Ovary (tissue), 3 donors: ENCODE results near the gene EIF4G3.

Experiments
- EP300 ChIP-seq: sonication (generic); formaldehyde crosslinking; IDR thresholded peaks from one replicate; pipeline ENCODE4 v1.6.1; 2017; ENCODE audit warnings: antibody characterized with exemption
- TF ChIP-seq, protein P1 (sequence below), 3 donors: fragments of 450-650 bp in 2 of 3; fragments of 200-600 bp in 1 of 3; IDR thresholded peaks; one replicate each; pipeline versions ENCODE4 v1.5.1 to v1.8.0; 2016 to 2022; ENCODE audit warnings: antibody characterized with exemption in 3 of 3, mild to moderate bottlenecking in 1 of 3
- donor health status: DM: no; HTN: no; CAD: no.

DNA sequence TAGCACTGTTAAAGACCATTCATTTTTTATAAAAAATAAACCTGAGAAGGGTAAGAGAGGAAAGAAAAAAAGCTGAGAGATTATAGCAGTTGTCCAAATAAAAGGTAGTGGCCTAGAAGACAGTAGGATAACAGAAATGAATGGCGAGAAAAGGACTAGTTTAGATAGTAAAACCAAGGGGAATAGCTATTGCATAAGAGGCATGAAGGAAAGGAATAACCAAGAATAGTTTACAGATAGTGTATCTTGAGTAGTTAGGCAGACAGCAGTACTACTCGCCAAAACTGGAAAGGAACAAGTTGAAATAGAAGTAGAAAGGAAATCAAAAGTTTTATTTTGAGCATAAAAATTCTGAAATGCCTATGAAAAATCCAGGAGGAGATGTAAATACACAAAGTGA is 70.5 kb downstream of the EIF4G3 start:
- TF ChIP-seq, protein P1, sequence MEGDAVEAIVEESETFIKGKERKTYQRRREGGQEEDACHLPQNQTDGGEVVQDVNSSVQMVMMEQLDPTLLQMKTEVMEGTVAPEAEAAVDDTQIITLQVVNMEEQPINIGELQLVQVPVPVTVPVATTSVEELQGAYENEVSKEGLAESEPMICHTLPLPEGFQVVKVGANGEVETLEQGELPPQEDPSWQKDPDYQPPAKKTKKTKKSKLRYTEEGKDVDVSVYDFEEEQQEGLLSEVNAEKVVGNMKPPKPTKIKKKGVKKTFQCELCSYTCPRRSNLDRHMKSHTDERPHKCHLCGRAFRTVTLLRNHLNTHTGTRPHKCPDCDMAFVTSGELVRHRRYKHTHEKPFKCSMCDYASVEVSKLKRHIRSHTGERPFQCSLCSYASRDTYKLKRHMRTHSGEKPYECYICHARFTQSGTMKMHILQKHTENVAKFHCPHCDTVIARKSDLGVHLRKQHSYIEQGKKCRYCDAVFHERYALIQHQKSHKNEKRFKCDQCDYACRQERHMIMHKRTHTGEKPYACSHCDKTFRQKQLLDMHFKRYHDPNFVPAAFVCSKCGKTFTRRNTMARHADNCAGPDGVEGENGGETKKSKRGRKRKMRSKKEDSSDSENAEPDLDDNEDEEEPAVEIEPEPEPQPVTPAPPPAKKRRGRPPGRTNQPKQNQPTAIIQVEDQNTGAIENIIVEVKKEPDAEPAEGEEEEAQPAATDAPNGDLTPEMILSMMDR (IDR thresholded peaks at IDR 0.05): no peak
- TF ChIP-seq EP300: no peak
